Breast epithelium (tissue), 3 donors: ENCODE measurements around the gene RGS1.
A peak's percentile ranks its signal among the peaks of the same experiment; 100 is the strongest.

Experiments used
- CTCF ChIP-seq, 3 donors: fragments of 450-650 bp; IDR thresholded peaks; one replicate each; pipeline ENCODE4 v1.5.1; 2016 to 2017; ENCODE audit warnings: antibody characterized with exemption in 3 of 3, mild to moderate bottlenecking in 3 of 3, moderate library complexity in 3 of 3
- POLR2AphosphoS5 ChIP-seq, 3 donors: sonication (generic); formaldehyde crosslinking; IDR thresholded peaks; one replicate each; pipeline ENCODE4 v1.6.1; 2017; ENCODE audit warnings: antibody characterized with exemption in 3 of 3

- no peak for TF ChIP-seq CTCF (IDR thresholded peaks at IDR 0.05)
- TF ChIP-seq POLR2AphosphoS5 (IDR thresholded peaks at IDR 0.05) = peak in 1 of 3 donors; percentile 55
Measured at GRCh38 chr1:192575499-192576189, at the start of gene RGS1.
